Measurements from ENCODE around the gene OR51B2. TPM values are rescaled to one million over a fixed set of nuclear protein-coding genes. Genes with fewer than 3 reads are reported as not detected.

Gene OR51B2
- total RNA-seq, 1 experiment from 2014 or later: not detected

GRCh38 chr11:5284637-5285036, 39.5 kb downstream of the OR51B2 start:
- no peak for DNase-seq (ENCODE audit: extremely low read depth, low read depth)

- no peak for DNase-seq (ENCODE audit: extremely low read depth, low read depth)
Measured at GRCh38 chr11:5283882-5284281, 40.2 kb downstream of the OR51B2 start.

- no peak for DNase-seq (ENCODE audit: extremely low read depth, low read depth)
Measured at GRCh38 chr11:5283086-5283485, 41.0 kb downstream of the OR51B2 start.

GRCh38 chr11:5282628-5283027, 41.5 kb downstream of the OR51B2 start:
- no peak for DNase-seq (ENCODE audit: extremely low read depth, low read depth)

GRCh38 chr11:5281596-5281995, 42.5 kb downstream of the OR51B2 start:
- DNase-seq (ENCODE audit: extremely low read depth, low read depth): no peak

- DNase-seq (ENCODE audit: extremely low read depth, low read depth): peak; percentile 94
Measured at GRCh38 chr11:5280582-5281102, 43.5 kb downstream of the OR51B2 start.

GRCh38 chr11:5279471-5280090, 44.5 kb downstream of the OR51B2 start:
- DNase-seq (ENCODE audit: extremely low read depth, low read depth): no peak

- no peak for DNase-seq (ENCODE audit: extremely low read depth, low read depth)
Measured at GRCh38 chr11:5277807-5278382, 46.2 kb downstream of the OR51B2 start.

GRCh38 chr11:5276697-5277096, 47.4 kb downstream of the OR51B2 start:
- DNase-seq (ENCODE audit: extremely low read depth, low read depth): no peak

- DNase-seq (ENCODE audit: extremely low read depth, low read depth): no peak
Measured at GRCh38 chr11:5275369-5276110, 48.6 kb downstream of the OR51B2 start.

GRCh38 chr11:5274395-5274794, 49.7 kb downstream of the OR51B2 start:
- DNase-seq (ENCODE audit: extremely low read depth, low read depth): no peak

Small RNA genes lying within 50 kb of the gene (small RNA-seq; reads per million reads assigned to genes)
- gene AC104389.3: 0 reads per million in 2 experiments

Other genes with a start within 250 kb of the OR51B2 start
- not detected in 2 replicates for gene OR52A5, start 185.9 kb downstream of the OR51B2 start, total RNA-seq (2014; rRNA removed; shearing (Covaris generic))
- gene OR52A1, start 169.5 kb downstream of the OR51B2 start, total RNA-seq (2014; rRNA removed; shearing (Covaris generic)): not detected in 2 replicates
- gene OR51V1, start 123.6 kb downstream of the OR51B2 start, total RNA-seq (2014; rRNA removed; shearing (Covaris generic)): not detected in 2 replicates
- gene HBB, start 97.2 kb downstream of the OR51B2 start, total RNA-seq (2014; rRNA removed; shearing (Covaris generic)): not detected in 2 replicates
- gene HBD, start 89.8 kb downstream of the OR51B2 start, total RNA-seq (2014; rRNA removed; shearing (Covaris generic)): not detected in 2 replicates
- not detected in 2 replicates for gene HBG1, start 74.4 kb downstream of the OR51B2 start, total RNA-seq (2014; rRNA removed; shearing (Covaris generic))
- not detected in 2 replicates for gene HBG2, start 69.5 kb downstream of the OR51B2 start, total RNA-seq (2014; rRNA removed; shearing (Covaris generic))
- gene HBE1, start 54.4 kb downstream of the OR51B2 start, total RNA-seq (2014; rRNA removed; shearing (Covaris generic)): 0.29 and 1.2 TPM in 2 replicates
- gene OR51B4, start 22.4 kb downstream of the OR51B2 start, total RNA-seq (2014; rRNA removed; shearing (Covaris generic)): not detected in 2 replicates
- 0.35 TPM in 1 of 2 replicates, not detected in the other for gene OR51B5, start 19.2 kb upstream of the OR51B2 start, total RNA-seq (2014; rRNA removed; shearing (Covaris generic))
- gene OR51B6, start 27.2 kb upstream of the OR51B2 start, total RNA-seq (2014; rRNA removed; shearing (Covaris generic)): not detected in 2 replicates
- gene OR51M1, start 59.5 kb upstream of the OR51B2 start, total RNA-seq (2014; rRNA removed; shearing (Covaris generic)): not detected in 2 replicates
- gene OR51Q1, start 97.8 kb upstream of the OR51B2 start, total RNA-seq (2014; rRNA removed; shearing (Covaris generic)): not detected in 2 replicates
- gene OR51I1, start 117.2 kb upstream of the OR51B2 start, total RNA-seq (2014; rRNA removed; shearing (Covaris generic)): not detected in 2 replicates
- not detected in 2 replicates for gene OR51I2, start 125.0 kb upstream of the OR51B2 start, total RNA-seq (2014; rRNA removed; shearing (Covaris generic))
- not detected in 2 replicates for gene OR52D1, start 164.4 kb upstream of the OR51B2 start, total RNA-seq (2014; rRNA removed; shearing (Covaris generic))
- not detected in 2 replicates for gene UBQLN3, start 185.7 kb upstream of the OR51B2 start, total RNA-seq (2014; rRNA removed; shearing (Covaris generic))
- not detected in 2 replicates for gene UBQLNL, start 192.4 kb upstream of the OR51B2 start, total RNA-seq (2014; rRNA removed; shearing (Covaris generic))
- not detected in 2 replicates for gene OR52H1, start 224.2 kb upstream of the OR51B2 start, total RNA-seq (2014; rRNA removed; shearing (Covaris generic))

Data from NCI-H460 (cell line).